GM12878 (cell line): ENCODE measurements around the gene EHF. TPM values are rescaled to one million over a fixed set of nuclear protein-coding genes. Genes with fewer than 3 reads are reported as not detected.

Source experiments
- ATAC-seq: fragments of 200-7000 bp; cut with Tn5 transposase; 3 replicates; pipeline ENCODE4 v1.9.1; 2020; ENCODE audit warnings: mild to moderate bottlenecking, moderate library complexity
- BruUV-seq: library from RNA; stranded (reverse); fragments of 400-500 nt; replicated peaks from 2 replicates; lab custom pipeline; 2021; lab: Mats Ljungman, UMichigan
- CTCF ChIA-PET: fragments of 300-600 bp; sonication (Branson Sonifier 250); formaldehyde crosslinking; extraction: SDS; loops from one replicate; lab custom pipeline; 2021; ENCODE audit warnings: inconsistent platforms; lab: Yijun Ruan, JAX
- POLR2A ChIA-PET: fragments of 350-600 bp; formaldehyde crosslinking; extraction: SDS; loops from one replicate; lab custom pipeline; 2021; ENCODE audit warnings: inconsistent platforms; lab: Charles Lee
- RAD21 ChIA-PET: fragments of 300-600 bp; sonication (Branson Sonifier 250); formaldehyde crosslinking; loops from one replicate; lab custom pipeline; 2023; ENCODE audit warnings: antibody characterized with exemption; ENCODE audit not compliant: unreplicated experiment; lab: Charles Lee
- SMC1A ChIA-PET: fragments of 300-600 bp; sonication (Branson Sonifier 250); formaldehyde crosslinking; loops from one replicate; lab custom pipeline; 2023; ENCODE audit not compliant: unreplicated experiment, uncharacterized antibody; lab: Charles Lee
- DNase-seq: peaks from one replicate; pipeline ENCODE4 v3.0.0-alpha.2; 2011; ENCODE audit warnings: low read depth, low spot score
- FAIRE-seq: peaks from 3 replicates; lab custom pipeline; 2011; peaks lifted over from hg19 to GRCh38; lab: Jason Lieb, UNC
- H2AFZ ChIP-seq: 2 replicates; pipeline ENCODE4 v1.6.0; 2011; ENCODE audit warnings: low read depth, low read length, control low read depth; ENCODE audit not compliant: control insufficient read depth
- H3K27ac ChIP-seq: 2 replicates; pipeline ENCODE4 v1.5.1; 2011; ENCODE audit warnings: control low read depth; ENCODE audit not compliant: control insufficient read depth, insufficient read depth
- H3K27me3 ChIP-seq, 2 experiments: replicated peaks in 1 of 2; 2 replicates each; pipeline versions ENCODE4 v1.6.0 to v1.6.1; 2011; ENCODE audit warnings: low read length in 1 of 2; ENCODE audit not compliant: control insufficient read depth in 2 of 2, insufficient read depth in 2 of 2
- H3K36me3 ChIP-seq, 2 experiments: 2 replicates each; pipeline ENCODE4 v1.5.1; 2011; ENCODE audit warnings: low read length in 1 of 2; ENCODE audit not compliant: control insufficient read depth in 2 of 2, insufficient read depth in 2 of 2
- H3K4me1 ChIP-seq: 2 replicates; pipeline ENCODE4 v1.6.1; 2011; ENCODE audit warnings: mild to moderate bottlenecking, low read length, moderate library complexity, mixed read lengths; ENCODE audit not compliant: control insufficient read depth, insufficient read depth
- H3K4me2 ChIP-seq: 2 replicates; pipeline ENCODE4 v1.6.0; 2011; ENCODE audit warnings: control low read depth; ENCODE audit not compliant: control insufficient read depth, insufficient read depth
- H3K4me3 ChIP-seq: fragments of 200-600 bp; sonication (generic); 2 replicates; pipeline ENCODE4 v1.5.1; 2016
- H3K79me2 ChIP-seq: 2 replicates; pipeline ENCODE4 v1.6.0; 2011; ENCODE audit warnings: low read length; ENCODE audit not compliant: control insufficient read depth, insufficient read depth
- H3K9ac ChIP-seq: 2 replicates; pipeline ENCODE4 v1.8.0; 2011; ENCODE audit warnings: low read length, control low read depth, mixed read lengths; ENCODE audit not compliant: control insufficient read depth, insufficient read depth
- H3K9me3 ChIP-seq: replicated peaks from 3 replicates; pipeline ENCODE4 v1.5.1; 2011; ENCODE audit warnings: mild to moderate bottlenecking, low read length; ENCODE audit not compliant: control insufficient read depth, insufficient read depth
- H4K20me1 ChIP-seq: 2 replicates; pipeline ENCODE4 v1.6.0; 2011; ENCODE audit not compliant: control insufficient read depth, insufficient read depth
- ASH2L ChIP-seq: fragments of 300-600, 200-600 bp; sonication (generic); IDR thresholded peaks from 2 replicates; pipeline ENCODE4 v1.6.1; 2017; ENCODE audit warnings: low read depth, mild to moderate bottlenecking, borderline replicate concordance
- CREB1 ChIP-seq: IDR thresholded peaks from 2 replicates; pipeline ENCODE4 v1.6.1; 2012; ENCODE audit warnings: low read depth, mild to moderate bottlenecking, inconsistent platforms
- EED ChIP-seq: sonication (generic); IDR thresholded peaks from 2 replicates; pipeline ENCODE4 v1.6.1; 2016; ENCODE audit warnings: antibody characterized with exemption, low read depth
- GABPA ChIP-seq: IDR thresholded peaks from 2 replicates; pipeline ENCODE4 v1.6.1; 2014; ENCODE audit warnings: antibody characterized with exemption, low read depth, mild to moderate bottlenecking, inconsistent platforms
- HDAC2 ChIP-seq: fragments of 200-600 bp; sonication (generic); IDR thresholded peaks from 2 replicates; pipeline ENCODE4 v1.6.1; 2017
- MYC ChIP-seq: IDR thresholded peaks from 2 replicates; pipeline ENCODE4 v1.6.1; 2011; ENCODE audit warnings: mild to moderate bottlenecking, low read length, moderate library complexity, inconsistent platforms; ENCODE audit not compliant: insufficient read depth, insufficient replicate concordance, insufficient read length, severe bottlenecking
- POU2F2 ChIP-seq: IDR thresholded peaks from 3 replicates; pipeline ENCODE4 v1.6.1; 2011; ENCODE audit warnings: low read depth, mild to moderate bottlenecking, low read length, borderline replicate concordance
- RAD51 ChIP-seq: fragments of 450-650 bp; IDR thresholded peaks from 2 replicates; pipeline ENCODE4 v1.6.1; 2016; ENCODE audit warnings: moderate library complexity, mild to moderate bottlenecking, inconsistent platforms
- RCOR1 ChIP-seq: conservative IDR thresholded peaks from 2 replicates; pipeline ENCODE4 v1.6.1; 2012; ENCODE audit warnings: low read depth, low read length, improper control_type of control experiment
- TBL1XR1 ChIP-seq: IDR thresholded peaks from 2 replicates; pipeline ENCODE4 v1.6.1; 2012; ENCODE audit warnings: low read depth, low read length, improper control_type of control experiment
- WGBS: methylation state at CpG from one replicate; pipeline ENCODE4 v1.1.6; 2016; ENCODE audit warnings: low lambda C conversion rate; ENCODE audit not compliant: insufficient replicate concordance, insufficient coverage; ENCODE audit errors: missing lambda C conversion rate; 5-methylcytosine and 5-hydroxymethylcytosine counted together
- in situ Hi-C: fragments of 300-500 bp; cut with MboI; formaldehyde crosslinking; loops from 9 replicates; pipeline ENCODE4 v1.14.3; 2018; ENCODE audit warnings: mixed read lengths
- intact Hi-C: fragments of 100-400 bp; cut with micrococcal nuclease; formaldehyde crosslinking; loops from one replicate; pipeline ENCODE4 v1.14.2; 2022; ENCODE audit not compliant: unreplicated experiment
- polyA plus RNA-seq, 11 experiments: library from polyadenylated mRNA; depleted of rRNA in 4 of 11; unstranded in 6 of 11; stranded (reverse) in 5 of 11; fragments of >200 nt; fragmentation: Nextera tagmentation in 4 of 11; fragmentation: Illumina TruSeq in 1 of 11; extraction: Ambion mirVana in 4 of 11; extraction: Trizol in 1 of 11; gene quantifications; 1 replicate in 1 of 11; 2 replicates in 10 of 11; pipeline versions ENCODE4 v1.2.1 to v1.2.3, GENCODE V29; 2011 to 2016; ENCODE audit warnings: inconsistent platforms in 2 of 11, missing spikeins in 2 of 11, low read depth in 1 of 11
- total RNA-seq, 4 experiments: library from RNA; depleted of rRNA in 3 of 4; stranded (reverse); fragments of >200 nt in 3 of 4; fragmentation: Illumina TruSeq in 1 of 4; extraction: Trizol in 1 of 4; gene quantifications; 2 replicates each; pipeline versions ENCODE4 v1.2.1 to v1.2.3, GENCODE V29; 2013 to 2021
- TF ChIP-seq, protein P1 (sequence below): fragments of 450-650 bp; IDR thresholded peaks from 2 replicates; pipeline ENCODE4 v1.6.1; 2016; ENCODE audit warnings: mild to moderate bottlenecking
- TF ChIP-seq, protein P2 (sequence below): IDR thresholded peaks from 2 replicates; pipeline ENCODE4 v1.6.1; 2011; ENCODE audit warnings: borderline replicate concordance, low read depth, mild to moderate bottlenecking, moderate library complexity, mixed read lengths, low read length; ENCODE audit not compliant: insufficient read depth; ENCODE audit errors: extremely low read length
- TF ChIP-seq, protein P3 (sequence below): fragments of 450-650 bp; IDR thresholded peaks from 2 replicates; pipeline ENCODE4 v1.6.1; 2017; ENCODE audit warnings: mild to moderate bottlenecking

EHF gene
- total and polyA plus RNA-seq, 10 of the 15 experiments (the other 5 are each of a cell fraction or from before 2014, with no cell fraction given), result 0.04 to 0.33 (median 0.06) TPM; not detected in 6

DNA sequence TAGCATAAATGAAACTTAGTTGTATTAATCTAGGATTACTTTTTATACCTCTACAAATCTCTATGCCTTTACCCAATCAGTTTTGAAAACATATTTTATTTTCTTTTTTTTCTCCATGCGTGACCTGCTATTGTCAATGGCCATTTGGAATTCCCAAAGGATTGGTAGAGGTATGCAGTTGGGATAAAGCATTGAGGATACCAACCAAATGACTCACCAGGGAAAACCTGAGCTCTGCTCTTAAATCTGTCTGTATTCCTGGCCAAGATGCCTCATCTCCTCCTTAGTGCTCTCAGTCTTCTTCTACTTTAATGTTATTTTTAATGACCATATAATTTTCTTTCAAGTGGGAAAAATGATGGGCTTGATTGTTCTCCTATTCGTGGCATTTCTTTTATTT is 61.9 kb downstream of the EHF start:
- RAD21 ChIA-PET, result no interaction called here
- CTCF ChIA-PET, result no interaction called here
- intact Hi-C loops, result no loop called here

DNA sequence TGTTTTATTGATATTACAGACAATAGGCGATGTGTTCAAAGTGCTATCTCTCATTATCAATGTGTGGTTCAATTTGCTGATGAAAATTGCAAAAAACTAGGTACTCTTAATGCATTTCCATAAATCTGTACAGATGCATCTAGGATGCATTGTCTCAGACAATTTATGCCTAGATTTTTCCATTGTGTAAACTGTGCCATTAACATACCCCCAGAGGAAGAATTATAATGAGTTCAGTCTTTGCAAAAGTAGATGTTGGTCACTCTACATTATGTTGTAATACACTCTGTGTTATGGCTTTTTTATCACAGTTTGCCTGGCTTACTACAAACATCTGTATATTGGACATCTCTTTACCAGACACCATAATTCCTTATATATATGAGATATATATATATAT is 62.5 kb downstream of the EHF start:
- Histone ChIP-seq H3K27me3 (no peaks in the 10 kb centered on the region), H3K9ac (no peak overlapping the region), H4K20me1 (no peaks in the 10 kb centered on the region), H2AFZ (no peak overlapping the region), H3K27ac (no peak overlapping the region), H3K9me3 (no peaks in the 10 kb centered on the region), H3K4me1 (no peaks in the 10 kb centered on the region; the same call in 1 of the 2 replicates), H3K4me2 (no peak overlapping the region), H3K4me3 (no peak overlapping the region), H3K79me2 (no peaks in the 10 kb centered on the region), H3K36me3 (no peaks in the 10 kb centered on the region)
- FAIRE-seq, result no peak
- ChIA-PET CTCF (no interaction called here), POLR2A (no interaction called here), SMC1A (interaction anchor here (0.7 to 1.0 kb wide), 2 partner anchors 23 to 28 kb away, joined by 3 read pairs; no protein-coding TSS in a partner anchor), RAD21 (no interaction called here)
- WGBS, result 38% methylated on average over 1 of the region's 1 CpG
- TF ChIP-seq MYC (no peak), EED (no peak), TBL1XR1 (no peak), ASH2L (no peak), POU2F2 (no peak), RAD51 (no peak)
- TF ChIP-seq, protein P1, sequence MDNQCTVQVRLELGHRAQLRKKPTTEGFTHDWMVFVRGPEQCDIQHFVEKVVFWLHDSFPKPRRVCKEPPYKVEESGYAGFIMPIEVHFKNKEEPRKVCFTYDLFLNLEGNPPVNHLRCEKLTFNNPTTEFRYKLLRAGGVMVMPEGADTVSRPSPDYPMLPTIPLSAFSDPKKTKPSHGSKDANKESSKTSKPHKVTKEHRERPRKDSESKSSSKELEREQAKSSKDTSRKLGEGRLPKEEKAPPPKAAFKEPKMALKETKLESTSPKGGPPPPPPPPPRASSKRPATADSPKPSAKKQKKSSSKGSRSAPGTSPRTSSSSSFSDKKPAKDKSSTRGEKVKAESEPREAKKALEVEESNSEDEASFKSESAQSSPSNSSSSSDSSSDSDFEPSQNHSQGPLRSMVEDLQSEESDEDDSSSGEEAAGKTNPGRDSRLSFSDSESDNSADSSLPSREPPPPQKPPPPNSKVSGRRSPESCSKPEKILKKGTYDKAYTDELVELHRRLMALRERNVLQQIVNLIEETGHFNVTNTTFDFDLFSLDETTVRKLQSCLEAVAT, result no peak
- TF ChIP-seq, protein P2, sequence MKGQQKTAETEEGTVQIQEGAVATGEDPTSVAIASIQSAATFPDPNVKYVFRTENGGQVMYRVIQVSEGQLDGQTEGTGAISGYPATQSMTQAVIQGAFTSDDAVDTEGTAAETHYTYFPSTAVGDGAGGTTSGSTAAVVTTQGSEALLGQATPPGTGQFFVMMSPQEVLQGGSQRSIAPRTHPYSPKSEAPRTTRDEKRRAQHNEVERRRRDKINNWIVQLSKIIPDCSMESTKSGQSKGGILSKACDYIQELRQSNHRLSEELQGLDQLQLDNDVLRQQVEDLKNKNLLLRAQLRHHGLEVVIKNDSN, result no peak
- TF ChIP-seq, protein P3, sequence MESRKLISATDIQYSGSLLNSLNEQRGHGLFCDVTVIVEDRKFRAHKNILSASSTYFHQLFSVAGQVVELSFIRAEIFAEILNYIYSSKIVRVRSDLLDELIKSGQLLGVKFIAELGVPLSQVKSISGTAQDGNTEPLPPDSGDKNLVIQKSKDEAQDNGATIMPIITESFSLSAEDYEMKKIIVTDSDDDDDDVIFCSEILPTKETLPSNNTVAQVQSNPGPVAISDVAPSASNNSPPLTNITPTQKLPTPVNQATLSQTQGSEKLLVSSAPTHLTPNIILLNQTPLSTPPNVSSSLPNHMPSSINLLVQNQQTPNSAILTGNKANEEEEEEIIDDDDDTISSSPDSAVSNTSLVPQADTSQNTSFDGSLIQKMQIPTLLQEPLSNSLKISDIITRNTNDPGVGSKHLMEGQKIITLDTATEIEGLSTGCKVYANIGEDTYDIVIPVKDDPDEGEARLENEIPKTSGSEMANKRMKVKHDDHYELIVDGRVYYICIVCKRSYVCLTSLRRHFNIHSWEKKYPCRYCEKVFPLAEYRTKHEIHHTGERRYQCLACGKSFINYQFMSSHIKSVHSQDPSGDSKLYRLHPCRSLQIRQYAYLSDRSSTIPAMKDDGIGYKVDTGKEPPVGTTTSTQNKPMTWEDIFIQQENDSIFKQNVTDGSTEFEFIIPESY, result no peak
- no TSS peak for BruUV-seq
- no peak for DNase-seq
- no peak for ATAC-seq
- intact Hi-C loops (no loop called here), in situ Hi-C loops (no loop called here)

More for the DNA sequence above, 61.9 kb downstream of the EHF start:
- Histone ChIP-seq H3K9ac (no peak overlapping the region), H3K4me1 (no peaks in the 10 kb centered on the region; the same call in 1 of the 2 replicates), H3K4me3 (no peak overlapping the region), H3K4me2 (no peak overlapping the region), H3K9me3 (no peaks in the 10 kb centered on the region), H3K36me3 (no peaks in the 10 kb centered on the region), H3K79me2 (no peaks in the 10 kb centered on the region), H3K27me3 (no peaks in the 10 kb centered on the region), H2AFZ (no peak overlapping the region), H3K27ac (no peak overlapping the region), H4K20me1 (no peaks in the 10 kb centered on the region)
- WGBS, result 25% methylated on average over 2 of the region's 2 CpGs
- in situ Hi-C loops, result no loop called here
- DNase-seq, result no peak
- BruUV-seq, result no TSS peak
- no peak for TF ChIP-seq HDAC2
- no peak for TF ChIP-seq CREB1
- no peak for TF ChIP-seq GABPA
- no peak for TF ChIP-seq RCOR1
- POLR2A ChIA-PET, result no interaction called here
- SMC1A ChIA-PET, result interaction anchor here (1.0 kb wide), 1 partner anchor 29 kb away, joined by 3 read pairs; no protein-coding TSS in a partner anchor
- FAIRE-seq, result no peak
- no peak for ATAC-seq
